Neuronal stem cell (in vitro differentiated cells): Measurements from ENCODE around the gene MAS1.

Source experiments
- DNase-seq: peaks from one replicate; pipeline ENCODE4 v3.0.0-alpha.2; 2013; ENCODE audit warnings: low spot score
- H2AFZ ChIP-seq: one replicate; pipeline ENCODE4 v1.6.1; 2013; ENCODE audit warnings: mild to moderate bottlenecking, low read length, inconsistent platforms
- H2AK5ac ChIP-seq: 2 replicates; pipeline ENCODE4 v1.6.1; 2013; ENCODE audit warnings: low read depth, mild to moderate bottlenecking, inconsistent platforms, low read length, moderate library complexity, mixed read lengths
- H2BK120ac ChIP-seq: 2 replicates; pipeline ENCODE4 v1.6.1; 2013; ENCODE audit warnings: low read depth, mild to moderate bottlenecking, inconsistent platforms, low read length, moderate library complexity, mixed read lengths
- H2BK12ac ChIP-seq: one replicate; pipeline ENCODE4 v1.6.1; 2013; ENCODE audit warnings: low read length, inconsistent platforms
- H2BK15ac ChIP-seq: 2 replicates; pipeline ENCODE4 v1.6.1; 2013; ENCODE audit warnings: mild to moderate bottlenecking, low read length, inconsistent platforms, mixed read lengths
- H2BK5ac ChIP-seq: one replicate; pipeline ENCODE4 v1.6.1; 2013; ENCODE audit warnings: inconsistent platforms, mild to moderate bottlenecking, low read length, moderate library complexity
- H3K14ac ChIP-seq: one replicate; pipeline ENCODE4 v1.6.1; 2013; ENCODE audit warnings: low read length, inconsistent platforms
- H3K18ac ChIP-seq: 2 replicates; pipeline ENCODE4 v1.6.1; 2013; ENCODE audit warnings: low read length, inconsistent platforms
- H3K23ac ChIP-seq: 2 replicates; pipeline ENCODE4 v1.6.1; 2013; ENCODE audit warnings: low read depth, mild to moderate bottlenecking, mixed read lengths, low read length, inconsistent platforms; ENCODE audit not compliant: poor library complexity
- H3K27ac ChIP-seq: replicated peaks from 3 replicates; pipeline ENCODE4 v1.5.1; 2013; ENCODE audit warnings: low read length, inconsistent platforms
- H3K27me3 ChIP-seq, 3 experiments: 2 replicates each; pipeline ENCODE4 v1.6.1; 2013; ENCODE audit warnings: low read length in 3 of 3, mild to moderate bottlenecking in 2 of 3, inconsistent platforms in 1 of 3, low read depth in 1 of 3, mixed read lengths in 1 of 3, moderate library complexity in 1 of 3; ENCODE audit not compliant: control insufficient read depth in 3 of 3, insufficient read depth in 3 of 3
- H3K36me3 ChIP-seq, 2 donors: replicated peaks in 1 of 2; 2 replicates each; pipeline ENCODE4 v1.6.1; 2013; ENCODE audit warnings: low read length in 2 of 2; ENCODE audit not compliant: control insufficient read depth in 2 of 2, insufficient read depth in 2 of 2
- H3K4ac ChIP-seq: 2 replicates; pipeline ENCODE4 v1.6.1; 2013; ENCODE audit warnings: inconsistent platforms, mild to moderate bottlenecking, low read length, moderate library complexity
- H3K4me1 ChIP-seq, 2 donors: 1 replicate in 1 of 2; 2 replicates in 1 of 2; pipeline ENCODE4 v1.6.1; 2013; ENCODE audit warnings: low read length in 2 of 2, low read depth in 1 of 2; ENCODE audit not compliant: control insufficient read depth in 2 of 2, insufficient read depth in 1 of 2
- H3K4me2 ChIP-seq: one replicate; pipeline ENCODE4 v1.6.1; 2013; ENCODE audit warnings: mild to moderate bottlenecking, low read length, inconsistent platforms; ENCODE audit not compliant: insufficient read depth, poor library complexity, severe bottlenecking
- H3K4me3 ChIP-seq, 2 donors: 2 replicates each; pipeline ENCODE4 v1.5.1; 2013; ENCODE audit warnings: low read length in 2 of 2, mild to moderate bottlenecking in 2 of 2, inconsistent platforms in 1 of 2, moderate library complexity in 1 of 2
- H3K79me1 ChIP-seq: one replicate; pipeline ENCODE4 v1.6.1; 2013; ENCODE audit warnings: low read depth, mild to moderate bottlenecking, inconsistent platforms, low read length, moderate library complexity
- H3K9ac ChIP-seq: one replicate; pipeline ENCODE4 v1.6.1; 2013; ENCODE audit warnings: mild to moderate bottlenecking, low read depth, low read length, inconsistent platforms; ENCODE audit not compliant: poor library complexity
- H3K9me3 ChIP-seq, 2 donors: replicated peaks in 1 of 2; 2 replicates each; pipeline versions ENCODE3 to v1.6.1; 2013; ENCODE audit warnings: low read length in 2 of 2, mild to moderate bottlenecking in 2 of 2, inconsistent platforms in 1 of 2, low read depth in 1 of 2, mixed read lengths in 1 of 2, moderate library complexity in 1 of 2; ENCODE audit not compliant: control insufficient read depth in 2 of 2, insufficient read depth in 1 of 2
- H4K8ac ChIP-seq: one replicate; pipeline ENCODE4 v1.6.1; 2013; ENCODE audit warnings: low read depth, mild to moderate bottlenecking, inconsistent platforms, low read length, moderate library complexity
- H4K91ac ChIP-seq: one replicate; pipeline ENCODE4 v1.6.1; 2013; ENCODE audit warnings: low read length, low read depth, mild to moderate bottlenecking, inconsistent platforms; ENCODE audit not compliant: poor library complexity
- WGBS, 2 donors: extraction: QIAGEN DNeasy Blood & Tissue Kit; methylation state at CpG; one replicate each; pipeline ENCODE4 v1.1.7; 2013; ENCODE audit warnings: missing lambda C conversion rate in 2 of 2, mixed read lengths in 1 of 2; ENCODE audit not compliant: insufficient read length in 2 of 2, insufficient replicate concordance in 1 of 2; ENCODE audit errors: extremely low coverage in 2 of 2; 5-methylcytosine and 5-hydroxymethylcytosine counted together

The MAS1 gene

GRCh38 chr6:159906400-159906799, 15.6 kb downstream of the MAS1 start:
- Histone ChIP-seq H3K79me1 (no peaks in the 10 kb centered on the region), H3K23ac (no peak overlapping the region), H2BK120ac (no peak overlapping the region), H2BK12ac (no peak overlapping the region), H4K91ac (no peak overlapping the region), H3K27ac (no peak overlapping the region), H3K14ac (no peak overlapping the region), H3K36me3 (no peaks in the 10 kb centered on the region), H3K4me3 (no peak overlapping the region), H4K8ac (no peak overlapping the region), H3K4me2 (no peak overlapping the region), H2AFZ (no peak overlapping the region), H3K4ac (no peak overlapping the region), H2AK5ac (no peak overlapping the region), H3K9me3 (no peaks in the 10 kb centered on the region), H3K9ac (no peak overlapping the region), H3K18ac (no peak overlapping the region), H3K4me1 (no peaks in the 10 kb centered on the region), H3K27me3 (peaks cover 0 to 35% (median 0%) of the 10 kb centered on the region in 3 experiments), H2BK15ac (no peak overlapping the region), H2BK5ac (no peak overlapping the region)
- no CpG with 5 or more reads among the region's 3 CpGs for WGBS, 2 donors
- DNase-seq: no peak

GRCh38 chr6:159908535-159908934, 17.7 kb downstream of the MAS1 start:
- H2BK120ac ChIP-seq: no peak overlapping the region
- H2BK12ac ChIP-seq: no peak overlapping the region
- no peak overlapping the region for H3K4ac ChIP-seq
- H4K91ac ChIP-seq: no peak overlapping the region
- no peak overlapping the region for H2AFZ ChIP-seq
- no peak overlapping the region for H3K9ac ChIP-seq
- no peak overlapping the region for H3K4me2 ChIP-seq
- H3K14ac ChIP-seq: no peak overlapping the region
- no peak overlapping the region for H3K23ac ChIP-seq
- DNase-seq: no peak
- no peak overlapping the region for H3K18ac ChIP-seq
- H3K4me3 ChIP-seq: no peak overlapping the region
- no peaks in the 10 kb centered on the region for H3K79me1 ChIP-seq
- no peaks in the 10 kb centered on the region for H3K36me3 ChIP-seq
- H3K27me3 ChIP-seq: peaks cover 0 to 21% (median 0%) of the 10 kb centered on the region in 3 experiments
- no CpG with 5 or more reads among the region's 4 CpGs for WGBS, 2 donors
- H2BK15ac ChIP-seq: no peak overlapping the region
- no peak overlapping the region for H3K27ac ChIP-seq
- H2BK5ac ChIP-seq: no peak overlapping the region
- no peak overlapping the region for H4K8ac ChIP-seq
- no peaks in the 10 kb centered on the region for H3K4me1 ChIP-seq
- H2AK5ac ChIP-seq: no peak overlapping the region
- no peaks in the 10 kb centered on the region for H3K9me3 ChIP-seq

GRCh38 chr6:159908979-159909378, 18.2 kb downstream of the MAS1 start:
- no CpG with 5 or more reads among the region's 4 CpGs for WGBS, 2 donors
- no peaks in the 10 kb centered on the region for H3K4me1 ChIP-seq

GRCh38 chr6:159910342-159910741, 19.6 kb downstream of the MAS1 start:
- no peak overlapping the region for H3K23ac ChIP-seq
- WGBS, 2 donors: no CpG with 5 or more reads among the region's 5 CpGs
- H3K18ac ChIP-seq: no peak overlapping the region
- no peak overlapping the region for H3K9ac ChIP-seq
- H4K8ac ChIP-seq: no peak overlapping the region
- no peak overlapping the region for H2BK120ac ChIP-seq
- no peak overlapping the region for H3K4ac ChIP-seq
- H3K14ac ChIP-seq: no peak overlapping the region
- H3K9me3 ChIP-seq: no peaks in the 10 kb centered on the region
- H3K79me1 ChIP-seq: no peaks in the 10 kb centered on the region
- H3K27ac ChIP-seq: no peak overlapping the region
- no peak overlapping the region for H4K91ac ChIP-seq
- no peak overlapping the region for H2AFZ ChIP-seq
- H3K4me1 ChIP-seq: no peaks in the 10 kb centered on the region
- H2BK5ac ChIP-seq: no peak overlapping the region
- H3K4me3 ChIP-seq: no peak overlapping the region
- no peak overlapping the region for H2AK5ac ChIP-seq
- H2BK12ac ChIP-seq: no peak overlapping the region
- no peak overlapping the region for H3K4me2 ChIP-seq
- H3K36me3 ChIP-seq: no peaks in the 10 kb centered on the region
- peaks cover 0 to 19% (median 0%) of the 10 kb centered on the region in 3 experiments for H3K27me3 ChIP-seq
- no peak for DNase-seq
- no peak overlapping the region for H2BK15ac ChIP-seq

More at GRCh38 chr6:159908979-159909378, 18.2 kb downstream of the MAS1 start:
- no peak overlapping the region for H3K27ac ChIP-seq
- H4K8ac ChIP-seq: no peak overlapping the region
- no peak overlapping the region for H2BK5ac ChIP-seq
- no peak overlapping the region for H3K4ac ChIP-seq
- no peaks in the 10 kb centered on the region for H3K79me1 ChIP-seq
- no peaks in the 10 kb centered on the region for H3K9me3 ChIP-seq
- H2BK15ac ChIP-seq: no peak overlapping the region
- H3K9ac ChIP-seq: no peak overlapping the region
- no peak overlapping the region for H2AK5ac ChIP-seq
- H3K36me3 ChIP-seq: no peaks in the 10 kb centered on the region
- no peak overlapping the region for H2AFZ ChIP-seq
- H3K27me3 ChIP-seq: peaks cover 0 to 20% (median 0%) of the 10 kb centered on the region in 3 experiments
- H3K14ac ChIP-seq: no peak overlapping the region
- no peak for DNase-seq
- no peak overlapping the region for H3K4me2 ChIP-seq
- no peak overlapping the region for H2BK120ac ChIP-seq
- H2BK12ac ChIP-seq: no peak overlapping the region
- H3K4me3 ChIP-seq: no peak overlapping the region
- H3K18ac ChIP-seq: no peak overlapping the region
- H4K91ac ChIP-seq: no peak overlapping the region
- H3K23ac ChIP-seq: no peak overlapping the region
